Activated T-cell treated with anti-CD3 and anti-CD28 coated beads, Interleukin-2, amount 50 U/mL, for 48 hours (primary cell): ENCODE measurements around the gene DDO.

Experiments
- DNase-seq, 2 experiments: peaks; one replicate each; pipeline ENCODE4 v3.0.0-alpha.2; 2020

DDO gene

DNA sequence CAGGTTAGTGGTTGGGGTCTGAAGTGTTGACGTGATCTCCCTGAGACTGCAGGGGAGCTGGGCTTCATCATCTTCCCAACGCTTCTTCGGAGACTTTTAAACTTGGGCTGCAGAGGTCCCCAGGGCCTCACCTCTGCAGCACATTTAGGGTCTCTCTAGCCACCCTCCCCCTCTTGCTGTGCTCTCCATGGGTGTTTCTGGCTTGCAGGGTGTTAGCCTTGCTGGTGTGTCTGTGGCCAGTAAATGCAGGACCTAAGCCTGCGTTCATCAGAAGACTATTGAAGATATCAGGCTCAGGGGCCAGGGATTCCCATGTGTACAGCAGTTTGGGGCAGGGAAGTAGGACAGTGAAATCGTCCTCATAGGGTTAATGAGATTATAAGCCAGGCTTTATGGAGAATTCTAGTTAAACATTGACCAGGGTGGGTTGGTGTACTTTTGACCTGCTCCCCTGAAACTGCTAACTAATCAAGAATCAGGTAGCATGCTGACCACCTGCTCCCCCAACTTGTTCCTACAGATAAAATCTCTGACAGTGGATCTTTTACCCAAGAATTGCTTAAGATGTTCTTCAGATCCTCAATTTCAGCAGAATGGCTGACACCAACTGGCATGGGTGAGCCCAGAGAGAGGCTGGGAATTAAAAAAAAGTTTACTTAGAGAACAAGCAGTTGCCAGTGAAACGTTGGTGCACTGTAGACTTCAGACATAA, 3.8 kb upstream of the DDO start:
- no peak for DNase-seq

- DNase-seq = no peak
Measured at GRCh38 chr6:110418594-110418993, 3.2 kb upstream of the DDO start.

DNA sequence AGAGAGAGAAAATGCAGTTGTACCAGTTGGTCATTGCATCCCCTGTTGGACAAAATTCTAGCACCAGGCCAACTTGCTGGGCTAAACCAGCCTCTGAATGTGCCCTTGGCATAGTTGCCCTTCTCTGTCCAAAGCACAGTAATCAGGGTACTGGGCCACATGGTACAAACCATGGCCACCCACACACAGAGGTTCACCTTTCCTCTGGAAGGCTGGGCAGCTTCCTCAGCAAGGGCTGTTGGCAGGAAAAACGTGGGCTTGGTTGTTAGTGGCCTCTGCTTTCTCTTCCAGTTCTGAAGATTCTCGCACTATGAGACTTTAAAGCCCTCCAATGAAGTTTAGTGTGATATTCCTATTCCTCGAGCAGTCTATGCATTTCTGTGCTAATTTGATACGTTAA, 706 bp downstream of the DDO start:
- no peak for DNase-seq

DNA sequence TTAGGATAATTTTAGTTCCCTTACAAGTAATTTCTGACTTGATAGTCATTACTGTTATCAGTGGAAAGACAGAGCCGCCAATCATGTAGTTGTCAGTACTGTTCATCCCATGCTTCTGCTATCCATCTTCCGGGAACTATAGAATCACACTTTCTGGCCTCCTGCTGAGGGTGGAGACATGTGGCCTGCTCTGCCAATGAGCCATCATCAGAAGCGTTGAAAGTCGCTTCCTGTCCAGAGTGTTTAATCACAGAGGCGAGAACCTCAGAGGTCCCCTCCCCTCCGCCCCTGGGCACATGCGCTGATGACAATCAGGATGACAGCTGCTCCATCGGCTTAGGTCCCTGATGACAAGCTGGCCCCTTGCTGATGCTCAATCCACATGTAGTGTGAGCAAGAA, 3.0 kb downstream of the DDO start:
- DNase-seq = no peak

DNA sequence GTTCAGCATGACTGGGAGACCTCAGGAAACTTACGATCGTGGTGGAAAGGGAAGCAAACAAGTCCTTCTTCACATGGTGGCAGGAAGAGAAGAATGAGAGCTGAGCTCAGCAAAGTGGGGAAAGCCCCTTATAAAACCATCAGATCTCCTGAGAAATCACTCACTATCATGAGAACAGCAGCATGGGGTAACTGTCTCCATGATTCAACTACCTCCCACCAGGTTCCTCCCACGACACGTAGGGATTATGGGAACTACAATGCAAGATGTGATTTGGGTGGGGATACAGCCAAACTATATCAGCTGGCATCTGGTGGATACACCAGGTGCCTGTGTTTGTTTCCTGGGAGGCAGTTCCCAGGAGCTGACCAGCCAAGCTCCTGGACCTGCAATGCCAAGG, 4.9 kb downstream of the DDO start:
- DNase-seq = no peak

DNA sequence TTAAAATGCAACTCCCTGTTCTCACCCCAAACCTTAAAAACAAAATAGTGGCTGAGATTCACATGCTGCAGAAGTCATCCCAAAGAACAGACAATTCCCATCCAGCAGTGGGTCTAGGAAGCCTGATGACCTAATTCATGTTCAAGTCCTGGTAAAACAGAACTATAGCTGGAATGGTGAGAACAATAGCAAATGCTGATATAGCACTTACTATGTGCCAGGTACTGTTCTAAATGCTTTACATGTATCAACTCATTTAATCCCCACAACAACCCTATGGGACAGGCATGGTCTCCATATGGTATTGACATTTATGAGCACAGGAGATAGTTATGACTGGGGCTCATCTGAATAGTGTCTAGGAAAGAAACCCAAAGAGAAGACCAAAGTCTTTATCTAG, 5.6 kb downstream of the DDO start:
- no peak for DNase-seq

DNA sequence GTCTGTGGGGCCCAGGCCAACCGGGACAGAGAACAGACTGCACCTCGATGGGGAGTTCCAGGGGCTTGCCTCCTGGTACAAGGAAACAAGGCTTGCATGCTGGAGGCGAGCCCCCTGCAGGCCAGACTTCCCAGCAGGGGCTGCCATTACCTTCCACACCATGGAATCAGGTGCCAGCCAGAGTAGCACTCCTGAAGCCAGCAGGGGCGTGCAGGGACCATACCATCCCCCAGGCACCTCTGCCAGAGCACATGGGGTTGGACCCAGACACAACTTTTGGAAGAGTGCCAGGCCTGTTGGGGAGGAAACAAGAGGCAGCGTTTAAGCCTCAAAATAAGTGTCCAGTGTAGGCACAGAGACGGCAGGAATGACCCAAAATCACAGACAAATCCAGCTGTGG, 6.5 kb downstream of the DDO start:
- no peak for DNase-seq

GRCh38 chr6:110404607-110405006, 10.8 kb downstream of the DDO start:
- no peak for DNase-seq

DNA sequence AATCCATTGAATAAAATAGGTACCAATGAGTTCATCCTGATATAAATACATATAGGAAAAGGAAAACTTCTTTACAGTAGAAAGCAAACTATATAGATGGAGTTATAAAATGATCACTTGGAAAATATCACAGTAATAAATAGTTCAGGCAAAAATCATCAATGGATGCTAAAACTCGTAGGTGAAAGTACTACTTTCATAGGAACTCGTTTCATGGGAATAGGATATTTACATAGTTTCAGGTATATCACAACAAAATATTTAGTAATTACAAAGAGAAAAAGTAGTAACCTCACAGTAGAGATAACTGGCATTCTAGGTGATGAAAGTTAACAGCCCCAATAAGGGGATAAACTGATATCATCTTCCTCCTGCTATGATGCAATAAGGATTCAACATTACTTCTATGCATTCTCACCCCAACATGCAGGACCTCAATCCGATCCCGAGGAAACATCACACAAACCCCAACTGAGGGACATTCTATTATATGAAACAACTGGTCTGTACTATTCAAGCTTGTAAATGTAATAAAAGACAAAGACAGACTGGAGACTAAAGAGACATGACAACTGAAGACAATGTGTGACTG, 13.7 kb downstream of the DDO start:
- no peak for DNase-seq

DNA sequence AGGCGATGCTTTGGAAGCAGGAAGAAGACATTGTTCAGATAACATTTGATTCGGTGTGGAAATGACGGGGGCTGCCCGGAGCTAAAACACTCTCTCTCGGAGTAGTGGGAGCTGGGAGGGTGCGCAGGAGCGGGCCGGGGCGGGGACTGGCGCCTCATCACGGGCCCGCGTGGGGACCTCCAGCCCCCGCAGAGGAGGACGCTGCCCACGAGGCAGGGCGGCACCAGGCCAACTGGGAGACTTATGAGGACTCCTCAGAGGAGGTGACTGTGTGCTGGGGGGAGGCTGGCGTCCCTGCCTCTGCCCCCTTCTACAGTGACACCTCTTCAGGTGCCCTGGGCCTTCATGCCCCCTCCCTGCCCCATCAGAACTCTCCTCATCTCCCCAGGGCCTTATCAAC, 15.2 kb downstream of the DDO start:
- DNase-seq = no peak

- DNase-seq = no peak
Measured at GRCh38 chr6:110399219-110400071, 15.9 kb downstream of the DDO start.

GRCh38 chr6:110398778-110399177, 16.6 kb downstream of the DDO start:
- no peak for DNase-seq

- DNase-seq = no peak
Measured at GRCh38 chr6:110395221-110395620, 20.2 kb downstream of the DDO start.

- DNase-seq = no peak
Measured at GRCh38 chr6:110394409-110394808, 21.0 kb downstream of the DDO start.

DNA sequence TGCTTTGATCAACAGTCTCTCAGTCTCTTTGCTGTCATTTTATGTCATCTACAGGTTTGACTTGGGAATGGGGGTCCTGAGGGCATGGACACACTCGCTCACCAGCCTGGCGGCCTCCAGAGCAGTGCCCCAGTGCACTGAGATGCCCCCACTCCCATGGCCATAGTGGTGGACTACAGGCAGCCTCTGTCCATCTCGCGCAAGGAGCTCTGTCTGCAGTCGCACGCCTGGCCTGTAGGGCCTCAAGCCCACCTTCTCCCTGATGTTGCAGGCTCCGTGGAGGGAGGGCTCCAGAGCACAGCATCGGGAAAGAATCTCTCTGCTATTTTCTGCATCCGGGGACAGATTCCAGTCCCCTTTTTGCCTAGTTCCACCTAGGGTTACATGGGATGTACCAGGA, 22.6 kb downstream of the DDO start:
- DNase-seq = no peak

DNA sequence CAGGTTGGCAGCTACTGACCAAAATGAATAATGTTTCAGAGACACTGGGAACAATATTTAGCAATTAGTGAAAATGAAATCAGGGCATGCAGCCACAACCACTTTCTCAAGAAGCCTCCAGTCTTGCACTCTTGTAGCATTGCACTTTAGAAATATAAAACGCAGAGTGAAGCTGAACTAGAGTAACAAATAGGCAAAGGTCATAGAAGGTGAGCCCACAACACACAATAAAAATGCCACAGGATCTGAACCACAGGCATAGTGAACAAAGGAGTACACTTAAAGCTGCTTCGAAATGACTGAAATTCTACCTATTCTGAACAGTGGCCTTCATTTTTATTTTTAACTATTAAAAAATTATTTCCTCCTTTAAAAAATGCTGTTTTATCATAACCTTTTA, 25.0 kb downstream of the DDO start:
- no peak for DNase-seq

GRCh38 chr6:110389689-110390382, 25.5 kb downstream of the DDO start:
- no peak for DNase-seq

- DNase-seq = no peak
Measured at GRCh38 chr6:110387986-110388385, 27.4 kb downstream of the DDO start.

DNA sequence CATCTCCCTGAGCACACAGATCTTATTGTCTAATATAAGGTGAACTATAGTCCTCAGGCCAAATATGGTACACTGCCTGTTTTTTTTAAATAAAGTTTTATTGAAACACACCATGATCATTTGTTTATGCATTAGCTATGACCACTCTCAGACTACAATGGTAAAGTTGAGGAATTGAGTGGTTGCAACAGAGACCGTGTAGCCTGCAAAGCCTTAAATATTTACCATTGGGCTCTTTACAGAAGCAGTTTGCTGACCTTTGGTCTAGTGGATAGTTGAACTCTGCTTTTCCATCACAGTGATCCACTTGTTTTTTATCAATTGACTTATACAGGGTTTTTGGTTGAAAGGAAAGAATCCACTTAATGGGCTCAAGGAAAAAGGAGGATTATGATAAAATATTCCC, 29.9 kb downstream of the DDO start:
- no peak for DNase-seq

DNA sequence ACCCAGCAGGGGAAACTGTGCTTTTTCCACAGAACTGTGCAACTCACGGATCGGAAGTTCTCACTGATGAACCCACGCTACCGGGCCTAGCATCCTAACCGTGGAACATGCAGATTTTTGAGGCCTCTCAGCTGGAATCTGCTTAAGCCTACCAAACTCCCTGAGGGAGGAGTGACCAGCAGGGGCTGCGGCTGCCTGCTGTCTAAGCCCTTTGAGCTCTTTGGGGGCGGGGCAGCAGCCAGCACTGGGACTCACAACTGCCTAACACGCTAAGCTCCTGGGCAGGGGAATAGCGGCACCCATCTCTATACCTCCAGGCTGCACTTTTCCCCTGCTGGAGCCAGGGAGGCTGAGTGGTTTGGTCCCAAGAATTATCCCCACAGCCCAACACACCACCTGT, 36.8 kb downstream of the DDO start:
- no peak for DNase-seq

- DNase-seq = no peak
Measured at GRCh38 chr6:110369066-110369465, 46.3 kb downstream of the DDO start.

GRCh38 chr6:110368284-110368683, 47.1 kb downstream of the DDO start:
- no peak for DNase-seq

- DNase-seq = no peak
Measured at GRCh38 chr6:110367825-110368224, 47.5 kb downstream of the DDO start.

- no peak for DNase-seq
Measured at GRCh38 chr6:110366975-110367374, 48.4 kb downstream of the DDO start.
